ENCODE results near the gene DHRSX.
A peak's percentile ranks its signal among the peaks of the same experiment; 100 is the strongest.
"Not testable (repeated sequence)": the region's sequence is repeated elsewhere in the genome, so short reads cannot be mapped to it uniquely, and the experiment has no call there.

The DHRSX gene

DNA sequence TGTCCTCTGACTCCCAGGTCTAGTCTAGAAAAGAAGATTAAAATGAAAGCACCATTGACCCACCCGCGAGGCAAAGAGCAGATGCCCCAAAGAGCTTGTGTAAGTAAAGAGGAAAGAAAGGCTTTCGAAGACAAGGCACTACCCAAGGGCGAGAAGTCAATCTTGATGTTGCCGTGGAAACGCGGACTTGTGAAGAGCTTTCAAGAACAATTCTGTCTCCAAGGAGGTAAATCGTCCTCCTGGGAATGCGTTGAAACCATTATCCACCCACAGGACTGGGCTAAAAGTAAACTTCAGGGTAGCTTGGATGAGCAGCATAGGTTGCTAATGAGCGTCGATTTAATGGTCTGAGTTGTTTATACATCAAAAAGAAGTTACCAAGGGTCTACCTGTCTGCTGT, 189.3 kb downstream of the DHRSX start:
- DNase-seq: no peak

DNA sequence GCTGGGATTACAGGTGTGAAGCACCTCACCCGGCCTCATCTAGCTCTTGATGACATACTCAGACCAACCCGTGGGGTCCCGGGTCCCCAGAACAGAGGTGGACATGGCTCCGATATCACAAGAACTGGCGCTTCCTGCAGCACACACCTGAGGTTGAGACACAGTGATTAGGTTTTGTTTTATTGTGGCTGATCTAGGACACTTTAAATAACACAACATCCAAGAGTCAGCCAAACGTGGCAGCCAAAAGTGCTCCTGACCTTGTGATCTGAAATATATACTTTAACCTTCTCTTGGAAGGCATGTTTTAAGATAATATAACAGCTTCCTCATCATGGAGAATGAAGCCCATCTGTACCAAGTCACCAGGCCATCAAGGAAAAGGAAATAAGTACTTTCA, 198.9 kb downstream of the DHRSX start:
- DNase-seq: no peak

DNA sequence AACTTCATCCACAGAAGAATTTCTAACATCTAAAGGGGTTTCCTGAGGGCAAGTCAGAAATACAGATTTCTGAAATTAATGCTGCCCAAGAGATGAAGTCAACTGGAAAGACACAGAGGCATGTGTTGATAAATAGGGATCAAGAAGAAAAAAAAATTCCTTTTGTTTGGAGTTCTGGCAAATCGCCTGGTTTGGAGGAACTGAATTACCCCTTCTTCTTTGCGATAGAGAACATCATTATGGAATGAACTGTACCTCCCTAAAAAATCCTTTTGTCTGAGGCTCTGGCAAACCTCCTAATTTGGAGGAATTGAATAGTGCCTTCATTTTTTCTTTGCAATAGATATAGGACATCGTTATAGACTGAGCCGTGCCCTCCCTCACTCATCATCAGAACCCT, 200.9 kb downstream of the DHRSX start:
- no peak for DNase-seq

DNA sequence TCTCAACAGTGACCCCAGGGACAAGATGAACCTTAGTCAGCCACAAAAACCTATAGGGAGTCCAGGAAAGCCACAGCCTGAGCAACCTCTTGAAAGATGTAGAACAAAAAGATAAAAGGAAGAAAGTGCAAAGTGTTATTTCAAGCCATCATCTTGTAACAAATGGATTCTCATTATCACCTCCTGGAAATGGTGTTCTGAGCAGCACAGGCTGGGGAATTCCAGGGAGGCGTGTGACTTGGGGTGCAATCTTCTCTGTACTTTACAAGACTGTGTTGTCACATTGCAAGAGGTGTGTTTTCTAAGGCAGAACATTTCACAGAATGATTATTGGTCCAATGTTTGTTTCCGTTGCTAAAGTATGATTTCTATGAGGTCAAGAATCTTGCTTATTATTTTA, 214.0 kb downstream of the DHRSX start:
- DNase-seq: no peak

DNA sequence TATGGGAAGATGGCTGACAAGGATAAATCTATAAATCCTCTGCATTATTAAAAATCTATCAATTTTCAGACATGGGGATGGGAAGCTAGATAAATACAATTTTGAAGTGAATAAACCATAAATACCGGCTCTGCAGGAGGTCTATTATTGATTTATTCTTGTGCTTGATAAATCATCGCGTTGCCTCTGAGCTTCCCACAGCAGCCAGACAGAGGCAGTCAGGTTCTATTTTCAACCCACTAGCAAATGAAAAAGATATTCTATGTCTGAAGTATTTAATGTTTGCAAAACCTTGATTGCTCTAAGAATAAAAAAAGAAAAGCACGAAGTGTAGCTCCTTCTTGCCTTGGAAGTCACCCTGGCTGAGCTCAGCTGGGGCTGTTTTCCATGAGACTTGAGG, 216.2 kb downstream of the DHRSX start:
- no peak for DNase-seq

DNA sequence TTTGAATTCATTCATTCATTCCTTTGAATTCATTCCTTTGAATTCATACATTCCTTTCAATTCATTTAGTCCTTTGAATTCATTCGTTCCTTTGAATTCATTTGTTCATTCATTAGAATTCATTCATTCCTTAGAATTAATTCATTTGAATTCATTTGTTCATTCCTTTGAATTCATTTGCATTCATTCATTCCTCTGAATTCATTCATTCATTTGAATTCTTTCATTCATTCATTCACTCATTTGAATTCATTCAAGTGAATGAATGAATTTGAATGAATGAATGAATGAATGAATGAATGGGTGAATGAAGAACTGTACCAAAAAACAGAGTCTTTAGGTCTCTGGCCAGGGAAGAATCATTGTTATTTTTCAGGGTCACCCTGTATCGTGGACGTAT, 216.6 kb downstream of the DHRSX start:
- DNase-seq: no peak

DNA sequence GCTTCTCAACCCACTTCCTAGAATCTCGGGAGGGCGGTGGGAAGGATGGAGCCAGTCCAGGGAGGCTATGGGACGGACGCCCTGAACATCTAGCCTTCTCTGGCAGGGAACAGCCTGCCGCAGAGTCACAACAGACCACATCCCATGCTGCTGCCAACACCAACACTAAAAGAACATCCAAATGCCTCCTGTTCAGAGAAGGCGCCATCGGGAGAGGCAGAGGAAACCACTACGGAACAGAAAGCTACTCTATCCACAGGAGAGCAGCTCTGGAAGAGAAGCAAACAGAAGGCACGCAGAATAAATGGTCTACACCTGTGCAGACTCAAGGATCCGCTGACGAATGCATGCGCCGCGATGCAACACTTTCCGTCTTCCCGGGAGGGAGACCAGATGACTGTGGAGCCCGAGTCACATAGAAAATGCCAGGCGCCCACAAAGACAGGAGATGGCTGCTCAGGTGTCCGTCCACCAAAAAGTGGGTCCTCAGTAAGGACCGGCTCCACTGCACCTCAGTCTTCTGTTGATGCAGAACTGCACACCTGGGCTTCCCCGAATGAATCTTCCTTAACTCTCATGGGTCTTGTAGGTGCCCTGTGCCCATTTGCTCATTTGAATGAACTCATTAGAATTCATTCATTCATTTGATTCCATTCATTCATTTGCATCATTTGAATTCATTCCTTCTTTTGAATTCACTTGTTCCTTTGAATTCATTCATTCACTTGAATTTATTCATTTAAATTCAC, 217.5 kb downstream of the DHRSX start:
- peak; percentile 50 for DNase-seq

DNA sequence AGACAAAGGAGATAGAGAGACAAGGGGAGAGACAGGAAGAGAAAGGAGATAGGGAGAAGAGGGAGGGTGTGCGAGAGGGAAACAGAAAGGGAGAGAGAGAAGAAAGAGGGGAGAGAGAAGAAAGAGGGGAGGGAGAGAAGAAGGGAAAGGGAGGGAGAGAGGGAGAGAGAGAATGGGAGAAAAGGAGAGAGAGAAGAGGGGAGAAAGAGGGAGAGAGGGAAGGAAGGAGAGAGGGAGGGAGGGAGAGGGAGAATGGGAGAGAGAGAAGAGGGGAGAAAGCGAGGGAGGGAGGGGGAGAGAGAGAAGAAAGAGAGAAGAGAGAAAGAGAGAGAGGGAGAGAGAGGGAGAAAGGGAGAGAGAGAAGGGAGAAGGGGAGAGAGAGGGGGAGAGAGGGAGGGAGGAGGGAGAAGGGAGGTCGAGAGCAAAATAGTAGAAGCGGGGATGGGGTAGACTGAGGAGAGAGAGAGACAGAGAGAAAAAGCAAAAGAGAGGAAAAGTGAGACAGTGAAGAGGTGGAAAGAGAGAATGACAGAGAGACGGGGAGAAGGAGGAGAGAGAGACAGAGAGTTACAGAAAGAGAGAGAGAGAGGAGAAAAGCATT, 218.2 kb downstream of the DHRSX start:
- no peak for DNase-seq

DNA sequence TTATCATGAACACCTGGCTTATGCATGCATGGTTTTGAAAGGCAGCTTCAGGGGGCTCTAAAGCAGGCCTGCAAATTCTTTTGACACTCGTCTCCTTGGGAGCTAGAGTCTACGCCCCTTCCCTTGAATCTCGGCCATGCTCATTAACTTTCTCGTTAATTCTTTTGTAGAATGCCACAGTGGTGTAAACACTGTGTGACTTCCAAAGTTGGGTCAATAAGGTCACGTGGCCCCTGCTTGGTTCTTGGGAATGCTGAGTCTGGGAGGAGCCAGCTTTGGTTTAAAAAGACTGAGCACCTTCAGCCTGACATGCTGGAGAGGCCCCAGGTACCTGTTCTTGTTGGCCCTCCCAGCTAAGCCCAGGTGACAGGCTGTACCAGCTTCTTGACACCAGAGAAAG, 228.4 kb downstream of the DHRSX start:
- no peak for DNase-seq

DNA sequence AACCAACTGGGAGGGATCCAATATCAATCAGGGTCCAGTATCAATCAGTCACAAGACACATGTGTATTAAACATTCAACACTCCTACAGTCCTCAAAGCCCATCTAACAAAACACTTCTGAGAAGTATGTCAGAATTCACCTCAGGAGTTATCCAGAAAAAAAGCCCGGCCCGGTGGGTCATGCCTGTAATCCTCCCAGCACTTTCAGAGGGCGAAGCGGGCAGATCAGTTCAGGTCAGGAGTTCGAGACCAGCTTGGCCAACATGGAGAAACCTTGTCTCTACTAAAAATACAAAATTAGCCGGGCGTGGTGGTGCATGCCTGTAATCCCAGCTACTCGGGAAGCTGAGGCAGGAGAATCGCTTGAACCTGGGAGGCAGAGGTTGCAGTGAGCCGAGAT, 229.2 kb downstream of the DHRSX start:
- DNase-seq: not testable (repeated sequence)

DNA sequence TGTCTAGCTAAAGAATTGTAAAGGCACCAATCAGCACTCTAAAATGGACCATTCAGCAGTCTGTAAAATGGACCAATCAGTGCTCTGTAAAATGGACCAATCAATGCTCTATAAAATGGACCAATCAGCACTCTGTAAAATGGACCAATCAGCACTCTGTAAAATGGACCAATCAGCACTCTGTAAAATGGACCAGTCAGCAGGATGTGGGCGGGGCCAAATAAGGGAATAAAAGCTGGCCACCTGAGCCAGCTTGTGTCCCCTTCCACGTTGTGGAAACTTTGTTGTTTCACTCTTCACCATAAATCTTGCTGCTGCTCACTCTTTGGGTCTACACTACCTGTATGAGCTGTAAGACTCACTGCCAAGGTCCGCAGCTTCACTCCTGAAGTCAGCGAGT, 230.0 kb downstream of the DHRSX start:
- not testable (repeated sequence) for DNase-seq

DNA sequence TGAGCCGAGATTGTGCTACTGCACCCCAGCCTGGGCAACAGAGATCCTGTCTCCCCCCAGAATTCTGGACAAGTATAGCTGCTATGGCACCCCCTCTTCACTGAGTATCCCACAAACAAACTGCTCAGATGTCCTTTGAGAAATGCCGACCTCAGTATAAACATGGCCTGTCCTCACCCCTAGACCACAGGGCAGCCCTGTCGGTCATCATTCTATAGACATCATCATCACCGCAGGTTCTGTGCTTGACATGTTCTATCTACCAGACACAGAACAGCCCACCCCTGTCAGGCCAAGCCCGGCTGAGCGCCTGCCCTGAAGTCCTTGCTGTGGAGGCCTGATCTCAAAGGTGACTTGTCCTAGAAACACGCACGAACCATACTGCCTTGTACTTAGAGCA, 232.9 kb downstream of the DHRSX start:
- no peak for DNase-seq

DNA sequence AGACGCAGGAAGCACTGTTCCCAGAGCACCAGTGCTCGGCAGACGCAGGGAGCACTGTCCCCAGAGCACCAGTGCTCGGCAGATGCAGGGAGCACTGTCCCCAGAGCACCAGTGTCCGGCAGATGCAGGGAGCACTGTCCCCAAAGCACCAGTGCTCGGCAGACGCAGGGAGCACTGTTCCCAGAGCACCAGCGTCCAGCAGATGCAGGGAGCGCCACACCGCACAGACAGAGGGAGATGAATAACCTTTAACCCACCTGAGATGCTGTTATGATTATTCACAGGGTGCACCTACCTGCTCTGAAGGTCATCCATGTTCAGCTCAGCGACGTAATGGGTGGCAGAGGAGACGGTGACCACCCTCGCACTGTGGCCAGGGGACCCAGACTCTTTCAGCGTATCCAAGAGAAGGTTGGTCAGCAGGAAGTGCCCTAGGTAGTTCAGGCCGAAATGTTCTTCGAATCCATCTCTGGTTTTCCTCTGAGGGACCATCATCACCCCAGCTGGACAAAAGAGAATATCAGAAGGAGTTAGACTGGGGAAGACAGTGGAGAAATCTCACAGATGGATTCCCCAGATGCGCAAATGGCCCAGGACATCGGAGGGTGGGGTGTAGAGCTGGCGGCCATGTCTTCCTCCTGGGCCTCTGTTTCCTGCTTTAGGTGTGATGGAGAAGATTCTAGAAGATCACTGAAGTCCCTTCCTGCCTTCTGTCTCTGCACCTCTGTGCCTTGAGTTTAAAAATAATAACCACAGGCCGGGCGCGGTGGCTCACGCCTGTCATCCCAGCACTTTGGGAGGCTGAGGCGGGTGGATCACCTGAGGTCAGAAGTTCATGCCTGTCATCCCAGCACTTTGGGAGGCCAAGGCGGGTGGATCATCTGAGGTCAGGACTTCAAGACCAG, 234.1 kb downstream of the DHRSX start:
- DNase-seq: no peak

DNA sequence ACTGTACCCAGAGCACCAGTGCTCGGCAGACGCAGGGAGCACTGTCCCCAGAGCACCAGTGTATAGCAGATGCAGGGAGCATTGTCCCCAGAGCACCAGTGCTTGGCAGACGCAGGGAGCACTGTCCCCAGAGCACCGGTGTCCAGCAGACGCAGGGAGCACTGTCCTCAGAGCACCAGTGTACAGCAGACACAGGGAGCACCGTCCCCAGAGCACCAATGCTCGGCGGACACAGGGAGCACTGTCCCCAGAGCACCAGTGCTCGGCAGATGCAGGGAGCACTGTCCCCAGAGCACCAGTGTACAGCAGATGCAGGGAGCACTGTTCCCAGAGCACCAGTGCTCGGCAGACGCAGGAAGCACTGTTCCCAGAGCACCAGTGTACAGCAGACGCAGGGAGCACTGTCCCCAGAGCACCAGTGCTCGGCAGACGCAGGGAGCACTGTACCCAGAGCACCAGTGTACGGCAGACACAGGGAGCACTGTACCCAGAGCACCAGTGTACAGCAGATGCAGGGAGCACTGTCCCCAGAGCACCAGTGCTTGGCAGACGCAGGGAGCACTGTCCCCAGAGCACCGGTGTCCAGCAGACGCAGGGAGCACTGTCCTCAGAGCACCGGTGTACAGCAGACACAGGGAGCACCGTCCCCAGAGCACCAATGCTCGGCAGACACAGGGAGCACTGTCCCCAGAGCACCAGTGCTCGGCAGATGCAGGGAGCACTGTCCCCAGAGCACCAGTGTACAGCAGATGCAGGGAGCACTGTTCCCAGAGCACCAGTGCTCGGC, 234.9 kb downstream of the DHRSX start:
- DNase-seq: not testable (repeated sequence)

DNA sequence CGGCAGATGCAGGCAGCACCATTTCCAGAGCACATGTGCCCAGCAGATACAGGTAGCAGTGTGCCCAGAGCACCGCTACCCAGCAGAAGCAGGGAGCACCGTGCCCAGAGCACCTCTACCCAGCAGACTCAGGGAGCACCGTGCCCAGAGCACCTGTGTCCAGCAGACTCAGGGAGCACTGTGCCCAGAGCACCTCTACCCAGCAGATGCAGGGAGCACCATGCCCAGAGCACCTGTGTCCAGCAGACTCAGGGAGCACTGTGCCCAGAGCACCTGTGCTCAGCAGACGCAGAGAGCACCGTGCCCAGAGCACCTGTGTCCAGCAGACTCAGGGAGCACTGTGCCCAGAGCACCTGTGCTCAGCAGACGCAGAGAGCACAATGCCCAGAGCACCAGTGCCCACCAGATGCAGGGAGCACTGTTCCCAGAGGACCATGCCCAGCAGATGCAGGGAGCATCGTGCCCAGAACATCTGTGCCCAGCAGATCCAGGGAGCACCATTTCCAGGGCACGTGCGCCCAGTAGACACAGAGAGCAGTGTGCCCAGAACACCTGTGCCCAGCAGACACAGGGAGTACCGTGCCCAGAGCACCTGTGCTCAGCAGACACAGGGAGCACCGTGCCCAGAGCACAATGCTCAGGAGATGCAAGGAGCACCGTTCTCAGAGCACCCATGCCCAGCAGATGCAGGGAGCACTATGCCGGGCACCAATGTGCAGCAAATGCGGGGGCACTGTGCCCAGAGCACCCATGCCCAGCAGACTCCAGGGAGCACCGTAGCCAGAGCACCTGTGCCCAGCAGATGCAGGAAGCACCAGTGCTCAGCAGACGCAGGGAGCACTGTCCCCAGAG, 236.4 kb downstream of the DHRSX start:
- no peak for DNase-seq

DNA sequence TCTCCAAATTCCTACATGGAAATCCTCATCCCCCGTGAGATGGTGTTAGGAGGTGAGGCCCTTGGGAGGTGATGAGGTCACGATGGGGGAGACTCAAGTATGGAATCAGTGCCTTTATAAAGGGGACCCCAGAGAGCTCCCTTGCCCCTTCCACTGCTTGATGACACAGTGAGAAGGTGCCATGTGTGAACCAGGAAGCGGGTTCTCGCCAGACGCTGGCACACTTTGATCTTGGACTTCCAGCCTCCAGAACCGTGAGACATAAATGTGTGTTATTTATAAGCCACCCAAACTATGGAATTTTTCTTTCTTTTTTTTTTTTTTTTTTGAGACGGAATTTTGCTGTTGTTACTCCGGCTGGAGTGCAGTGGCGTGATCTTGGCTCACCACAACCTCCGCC, 237.6 kb downstream of the DHRSX start:
- DNase-seq: no peak

DNA sequence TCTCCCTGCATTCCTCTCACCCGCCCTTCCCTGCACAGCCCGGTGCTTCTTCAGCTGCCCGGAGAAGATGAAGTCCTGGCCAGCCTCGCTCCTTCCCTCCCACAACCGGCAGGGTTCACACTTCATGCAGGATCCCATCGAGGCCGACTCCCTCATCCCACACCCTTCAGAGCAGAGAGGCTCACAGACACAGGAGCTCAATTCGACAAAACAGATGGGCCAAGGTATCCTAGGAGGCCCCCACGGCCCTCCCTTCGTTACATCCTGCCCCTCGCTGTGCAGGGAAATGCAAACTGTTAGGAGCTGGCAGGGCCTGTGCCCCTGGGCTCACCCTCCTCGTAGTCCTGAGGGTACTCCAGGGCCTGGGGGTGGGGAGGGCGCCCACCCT, 238.1 kb downstream of the DHRSX start:
- DNase-seq: no peak

DNA sequence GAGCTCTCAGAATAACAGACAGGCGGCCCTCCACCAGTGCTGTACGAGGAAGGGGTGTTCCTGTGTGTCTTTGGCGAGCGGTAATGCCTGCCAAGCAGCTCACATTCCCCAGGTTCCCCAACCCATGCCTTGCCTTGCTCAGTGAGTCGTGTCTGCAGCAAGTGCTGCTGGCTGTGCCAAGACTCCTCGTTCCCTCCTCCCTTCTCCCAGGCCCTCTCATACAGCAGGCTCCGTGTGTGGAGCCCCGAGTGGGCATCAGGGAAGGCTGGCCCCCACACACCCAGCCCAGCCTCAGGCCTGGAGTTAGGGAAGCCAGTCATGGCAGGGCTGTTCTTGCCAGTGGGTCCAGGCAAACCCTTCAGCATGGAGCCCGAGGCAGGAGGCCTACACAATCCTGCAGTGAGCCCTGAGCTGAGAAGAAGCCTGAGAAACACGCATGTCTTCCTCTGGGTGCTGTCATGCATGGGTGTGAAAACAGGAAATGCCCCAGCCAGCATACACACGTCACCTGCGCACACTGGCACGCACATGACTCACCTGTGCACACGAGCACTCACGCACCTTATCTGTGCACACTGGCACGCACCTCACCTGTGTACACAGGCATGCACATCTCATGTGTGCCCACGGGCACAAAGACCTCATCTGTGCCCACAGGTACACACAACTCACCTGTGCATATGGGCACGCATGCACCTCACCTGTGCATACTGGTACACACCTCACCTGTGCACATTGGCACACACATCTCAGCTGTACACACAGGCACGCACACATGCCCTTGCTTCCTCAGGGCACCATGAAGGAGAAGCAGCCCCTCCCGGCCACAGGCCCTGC, 238.7 kb downstream of the DHRSX start:
- no peak for DNase-seq

DNA sequence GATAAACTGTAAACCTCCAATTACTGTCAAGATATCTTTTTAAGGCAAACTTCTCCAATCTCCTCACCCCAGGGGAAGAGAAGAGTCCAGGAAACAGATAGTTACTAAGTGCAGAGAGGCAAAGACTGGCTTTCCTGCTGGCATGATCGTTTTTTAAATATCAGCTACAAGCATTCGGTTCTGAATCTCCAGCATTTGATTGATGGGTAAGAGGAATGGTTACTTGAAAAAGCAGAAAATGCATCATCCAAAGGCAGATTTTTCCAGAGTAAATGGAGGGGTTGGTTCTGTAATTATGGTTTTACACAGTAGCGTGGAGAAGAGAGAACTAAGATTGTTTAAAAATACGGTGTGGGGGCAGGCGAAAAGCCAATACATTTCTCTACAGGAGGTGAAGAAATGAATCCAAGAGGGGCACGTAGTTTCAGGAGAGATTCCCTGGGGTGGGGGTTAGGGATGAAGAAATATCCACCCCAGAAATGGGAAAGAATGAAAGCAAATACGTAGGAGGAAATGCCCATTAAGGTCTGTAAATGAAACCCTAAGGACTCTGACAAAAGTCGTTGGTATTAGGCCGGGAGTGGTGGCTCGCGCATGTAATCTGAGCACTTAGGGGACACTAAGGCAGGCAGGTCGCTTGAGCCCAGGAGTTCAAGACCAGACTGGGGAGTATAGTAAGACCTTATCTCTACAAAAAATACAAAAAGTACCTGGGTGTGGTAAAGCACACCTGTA, 248.3 kb downstream of the DHRSX start:
- no peak for DNase-seq

DNA sequence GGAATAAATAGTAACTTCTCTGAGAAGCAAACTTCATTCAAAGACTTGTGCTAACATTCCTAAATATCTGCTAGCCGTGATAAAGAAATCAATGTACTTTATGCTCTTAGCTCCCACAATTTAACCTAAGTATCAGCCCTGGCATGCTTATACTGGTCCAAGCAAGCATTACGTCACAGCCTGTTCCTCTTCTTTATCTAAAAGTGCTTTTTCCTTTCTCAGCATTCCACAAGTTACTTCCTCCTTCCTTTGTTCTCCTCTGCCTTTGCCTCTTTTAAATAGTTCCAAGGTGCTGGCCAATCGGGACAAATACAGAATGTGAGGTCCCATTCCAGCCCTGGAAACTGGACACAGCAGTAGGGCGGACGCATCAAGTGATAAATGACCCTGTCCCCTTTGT, 249.6 kb downstream of the DHRSX start:
- DNase-seq: no peak
